ENCODE data around the gene KLF13. TPM values are rescaled to one million over a fixed set of nuclear protein-coding genes. Genes with fewer than 3 reads are reported as not detected.
A peak's percentile ranks its signal among the peaks of the same experiment; 100 is the strongest.

Gene KLF13
- total and polyA plus RNA-seq, 4 donors = 38.3 to 157 (median 55.2) TPM

DNA sequence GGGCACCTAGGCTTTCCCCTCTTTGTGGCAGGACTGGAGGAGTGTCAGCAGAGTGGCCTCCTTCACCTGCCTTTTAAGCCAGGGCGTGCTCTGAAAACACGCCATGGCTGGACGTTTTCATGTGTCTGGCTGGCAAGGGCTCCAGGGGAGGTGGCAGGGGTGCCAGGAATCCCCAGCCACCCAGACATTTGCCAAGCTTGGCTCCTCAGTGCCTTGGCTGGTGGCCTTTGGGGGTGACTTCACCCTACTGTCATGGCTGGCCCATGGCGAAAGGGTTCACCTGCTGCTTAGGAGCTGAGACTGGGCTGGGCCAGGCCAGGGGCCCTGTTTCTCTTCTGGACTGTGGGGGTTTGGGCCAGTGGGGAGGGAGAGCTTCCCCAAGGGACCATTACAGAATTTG lies 17.6 kb downstream of the KLF13 start:
- no peak overlapping the region for H3K4me3 ChIP-seq
- DNase-seq (no peak), ATAC-seq (ENCODE audit: insufficient read depth, low FRiP score) (no peak)
- peaks cover 0 to 83% (median 8%) of the 10 kb centered on the region in 5 donors for H3K4me1 ChIP-seq (ENCODE audit: control insufficient read depth in 5 of 5, insufficient read depth in 5 of 5, low read length in 5 of 5)
- H3K9ac ChIP-seq (ENCODE audit: insufficient read depth in 1 of 2, low read length in 2 of 2) = no peak overlapping the region
- TF ChIP-seq, protein P1, sequence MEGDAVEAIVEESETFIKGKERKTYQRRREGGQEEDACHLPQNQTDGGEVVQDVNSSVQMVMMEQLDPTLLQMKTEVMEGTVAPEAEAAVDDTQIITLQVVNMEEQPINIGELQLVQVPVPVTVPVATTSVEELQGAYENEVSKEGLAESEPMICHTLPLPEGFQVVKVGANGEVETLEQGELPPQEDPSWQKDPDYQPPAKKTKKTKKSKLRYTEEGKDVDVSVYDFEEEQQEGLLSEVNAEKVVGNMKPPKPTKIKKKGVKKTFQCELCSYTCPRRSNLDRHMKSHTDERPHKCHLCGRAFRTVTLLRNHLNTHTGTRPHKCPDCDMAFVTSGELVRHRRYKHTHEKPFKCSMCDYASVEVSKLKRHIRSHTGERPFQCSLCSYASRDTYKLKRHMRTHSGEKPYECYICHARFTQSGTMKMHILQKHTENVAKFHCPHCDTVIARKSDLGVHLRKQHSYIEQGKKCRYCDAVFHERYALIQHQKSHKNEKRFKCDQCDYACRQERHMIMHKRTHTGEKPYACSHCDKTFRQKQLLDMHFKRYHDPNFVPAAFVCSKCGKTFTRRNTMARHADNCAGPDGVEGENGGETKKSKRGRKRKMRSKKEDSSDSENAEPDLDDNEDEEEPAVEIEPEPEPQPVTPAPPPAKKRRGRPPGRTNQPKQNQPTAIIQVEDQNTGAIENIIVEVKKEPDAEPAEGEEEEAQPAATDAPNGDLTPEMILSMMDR (IDR thresholded peaks at IDR 0.05; ENCODE audit: control extremely low read depth, extremely low read depth) = no peak
- H3K27ac ChIP-seq (ENCODE audit: low read depth in 1 of 2, low read length in 1 of 2) = peak overlapping the region; percentile 47 to 91
- H3K9me3 ChIP-seq (ENCODE audit: control insufficient read depth in 4 of 4, insufficient read depth in 3 of 4, low read length in 3 of 4) = no peaks in the 10 kb centered on the region
- H3K27me3 ChIP-seq (ENCODE audit: control insufficient read depth in 3 of 3, insufficient read depth in 3 of 3, low read length in 2 of 3) = no peaks in the 10 kb centered on the region
- 60 to 78% methylated on average over 4 of the region's 4 CpGs for WGBS, 2 donors
- H3K36me3 ChIP-seq (ENCODE audit: control insufficient read depth in 4 of 4, insufficient read depth in 4 of 4, low read length in 4 of 4) = peaks cover 0 to 12% (median 2%) of the 10 kb centered on the region in 4 donors

- H3K4me1 ChIP-seq (ENCODE audit: control insufficient read depth in 5 of 5, insufficient read depth in 5 of 5, low read length in 5 of 5) = peaks cover 0 to 83% (median 6%) of the 10 kb centered on the region in 5 donors
- no peak overlapping the region for H3K4me3 ChIP-seq
- peak overlapping the region; percentile 5 to 84 for H3K27ac ChIP-seq (ENCODE audit: low read depth in 1 of 2, low read length in 1 of 2)
- H3K9me3 ChIP-seq (ENCODE audit: control insufficient read depth in 4 of 4, insufficient read depth in 3 of 4, low read length in 3 of 4) = peaks cover 0 to 1% (median 0%) of the 10 kb centered on the region in 4 donors
- DNase-seq = no peak
- no peaks in the 10 kb centered on the region for H3K27me3 ChIP-seq (ENCODE audit: control insufficient read depth in 3 of 3, insufficient read depth in 3 of 3, low read length in 2 of 3)
- H3K9ac ChIP-seq (ENCODE audit: insufficient read depth in 1 of 2, low read length in 2 of 2) = no peak overlapping the region
- ATAC-seq (ENCODE audit: insufficient read depth, low FRiP score) = no peak
- peaks cover 0 to 14% (median under 1%) of the 10 kb centered on the region in 4 donors for H3K36me3 ChIP-seq (ENCODE audit: control insufficient read depth in 4 of 4, insufficient read depth in 4 of 4, low read length in 4 of 4)
- TF ChIP-seq, protein P1 (IDR thresholded peaks at IDR 0.05; ENCODE audit: control extremely low read depth, extremely low read depth) = no peak
- WGBS, 2 donors = 48 to 71% methylated on average over 16 of the region's 16 CpGs
Observed at GRCh38 chr15:31344823-31345605, 18.4 kb downstream of the KLF13 start.

DNA sequence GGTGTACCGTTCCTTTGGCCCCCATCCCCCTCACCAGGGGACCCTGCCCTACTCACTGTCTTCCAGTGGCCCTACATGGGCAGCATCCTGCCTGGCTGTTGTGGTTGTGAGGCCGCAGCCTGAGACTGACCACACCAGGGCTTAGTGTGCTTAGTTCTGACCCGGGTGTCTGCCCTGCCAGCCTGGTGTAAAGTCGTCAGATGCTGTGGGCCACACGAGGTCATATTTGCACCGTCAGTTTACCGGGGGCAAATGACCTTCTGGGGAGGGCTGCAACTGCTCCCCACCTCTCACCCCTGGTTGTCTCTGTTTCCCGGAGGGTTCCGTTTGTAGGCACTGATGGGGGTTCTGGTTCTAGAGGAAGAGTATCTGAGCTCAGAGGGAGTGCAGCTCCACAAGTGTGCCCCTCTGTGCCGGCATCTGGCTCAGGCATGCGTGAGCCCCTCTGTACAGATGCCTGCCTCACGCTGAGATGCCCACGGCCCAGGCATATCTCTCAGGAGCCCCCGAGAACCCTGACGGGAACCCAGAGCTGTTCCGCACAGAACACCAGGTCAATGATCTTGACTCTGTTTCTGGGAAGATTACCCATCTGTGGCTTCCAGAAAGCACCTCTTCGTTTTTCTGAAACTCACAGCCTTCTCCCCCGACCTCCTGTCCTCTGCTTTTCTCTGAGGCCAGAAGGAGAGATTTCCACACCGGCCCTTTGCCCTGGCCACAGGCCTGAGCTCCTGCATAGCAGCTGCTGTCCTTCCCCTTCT lies 19.2 kb downstream of the KLF13 start:
- DNase-seq (no peak), ATAC-seq (ENCODE audit: insufficient read depth, low FRiP score) (no peak)
- peak overlapping the region; percentile 5 to 84 for H3K27ac ChIP-seq (ENCODE audit: low read depth in 1 of 2, low read length in 1 of 2)
- peaks cover 0 to 82% (median 6%) of the 10 kb centered on the region in 5 donors for H3K4me1 ChIP-seq (ENCODE audit: control insufficient read depth in 5 of 5, insufficient read depth in 5 of 5, low read length in 5 of 5)
- H3K27me3 ChIP-seq (ENCODE audit: control insufficient read depth in 3 of 3, insufficient read depth in 3 of 3, low read length in 2 of 3) = no peaks in the 10 kb centered on the region
- H3K9me3 ChIP-seq (ENCODE audit: control insufficient read depth in 4 of 4, insufficient read depth in 3 of 4, low read length in 3 of 4) = peaks cover 0 to 1% (median 0%) of the 10 kb centered on the region in 4 donors
- no peak overlapping the region for H3K4me3 ChIP-seq
- TF ChIP-seq, protein P1 (IDR thresholded peaks at IDR 0.05; ENCODE audit: control extremely low read depth, extremely low read depth) = no peak
- no peak overlapping the region for H3K9ac ChIP-seq (ENCODE audit: insufficient read depth in 1 of 2, low read length in 2 of 2)
- H3K36me3 ChIP-seq (ENCODE audit: control insufficient read depth in 4 of 4, insufficient read depth in 4 of 4, low read length in 4 of 4) = peaks cover 0 to 11% (median 0%) of the 10 kb centered on the region in 4 donors
- 72 to 78% methylated on average over 19 of the region's 19 CpGs for WGBS, 2 donors
